Activated CD8-positive, alpha-beta memory T cell treated with anti-CD3 and anti-CD28 coated beads, Interleukin-2, amount 50 U/mL, for 24 hours (primary cell): ENCODE data around the gene CTXN2.

Source experiments
- DNase-seq: peaks from one replicate; pipeline ENCODE4 v3.0.0-alpha.2; 2020; ENCODE audit errors: extremely low read depth

The CTXN2 gene

GRCh38 chr15:48222627-48223026 is 31.2 kb downstream of the CTXN2 start:
- no peak for DNase-seq

GRCh38 chr15:48225771-48226170 is 34.3 kb downstream of the CTXN2 start:
- no peak for DNase-seq

DNA sequence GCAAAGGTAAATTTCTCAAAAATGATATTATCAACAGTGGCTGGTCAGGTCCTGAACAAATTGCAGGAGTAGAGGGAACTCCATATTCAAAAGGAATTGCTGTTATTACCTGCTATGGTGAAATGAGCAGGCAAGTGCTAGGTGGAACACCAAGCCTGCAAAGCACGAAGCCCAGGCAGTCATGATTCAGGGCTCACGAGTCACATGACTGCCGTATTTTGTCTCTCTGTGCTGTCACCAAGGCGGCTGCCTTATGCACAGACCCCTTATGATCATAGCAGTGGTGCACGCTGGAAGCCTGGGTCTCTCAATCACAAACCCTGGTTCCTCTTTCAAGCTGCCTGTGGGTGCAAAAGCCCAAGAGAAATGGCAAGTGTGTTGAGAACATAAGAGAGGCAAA is 39.0 kb downstream of the CTXN2 start:
- no peak for DNase-seq

DNA sequence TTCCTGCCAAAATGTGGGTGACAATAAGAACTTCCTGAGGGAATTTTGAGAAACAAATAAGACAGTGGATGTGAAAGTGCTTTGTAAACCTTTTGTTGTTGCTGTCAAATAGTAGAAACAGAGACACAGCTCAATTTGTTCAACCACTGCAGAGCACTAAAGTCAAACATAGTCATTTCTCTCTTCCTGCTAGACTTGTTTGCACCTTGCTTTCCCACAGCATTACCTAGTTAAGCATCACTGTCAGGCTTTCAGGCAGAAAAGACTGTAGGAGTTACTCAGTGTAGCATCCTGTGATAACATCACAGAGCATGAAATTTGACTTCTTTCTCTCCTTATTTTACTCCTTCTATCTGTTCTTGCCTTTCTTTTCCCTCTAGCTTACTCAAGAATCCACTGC is 41.8 kb downstream of the CTXN2 start:
- no peak for DNase-seq

GRCh38 chr15:48239334-48239733 is 47.9 kb downstream of the CTXN2 start:
- no peak for DNase-seq

DNA sequence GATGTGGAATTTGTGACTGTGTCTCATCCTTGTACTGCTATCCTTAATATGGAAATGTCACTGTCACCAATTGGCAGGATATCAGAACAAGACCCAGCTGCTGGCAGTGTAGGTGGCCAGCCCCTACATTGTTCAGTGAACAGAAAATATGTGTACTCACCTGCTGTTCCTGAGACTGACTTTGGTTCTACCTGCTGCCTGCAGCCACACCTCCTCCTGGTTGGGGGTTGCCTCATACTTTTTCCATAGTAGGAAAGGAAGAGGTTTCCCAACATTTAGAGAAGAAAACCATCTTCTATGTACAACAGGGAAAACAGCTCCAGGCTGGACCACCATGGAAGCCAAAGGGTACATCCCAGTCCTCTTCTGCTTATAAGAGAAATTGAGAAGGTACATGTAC is 50.5 kb downstream of the CTXN2 start:
- no peak for DNase-seq

- DNase-seq = no peak
Measured at GRCh38 chr15:48242535-48242934, 51.1 kb downstream of the CTXN2 start.

- no peak for DNase-seq
Measured at GRCh38 chr15:48244921-48245320, 53.5 kb downstream of the CTXN2 start.

- DNase-seq = no peak
Measured at GRCh38 chr15:48248414-48248813, 56.9 kb downstream of the CTXN2 start.

- no peak for DNase-seq
Measured at GRCh38 chr15:48250640-48251076, 59.2 kb downstream of the CTXN2 start.

GRCh38 chr15:48253172-48253571 is 61.7 kb downstream of the CTXN2 start:
- DNase-seq = no peak
